Endothelial cell of hepatic sinusoid (primary cell): ENCODE results near the gene CPXM1.
"Not testable (repeated sequence)": the region's sequence is repeated elsewhere in the genome, so short reads cannot be mapped to it uniquely, and the experiment has no call there.

Source experiments
- in situ Hi-C: cut with HindIII; loops from 2 replicates; pipeline ENCODE4 v1.10.0; 2017; ENCODE audit warnings: low sequenced_read_pairs

CPXM1 gene

DNA sequence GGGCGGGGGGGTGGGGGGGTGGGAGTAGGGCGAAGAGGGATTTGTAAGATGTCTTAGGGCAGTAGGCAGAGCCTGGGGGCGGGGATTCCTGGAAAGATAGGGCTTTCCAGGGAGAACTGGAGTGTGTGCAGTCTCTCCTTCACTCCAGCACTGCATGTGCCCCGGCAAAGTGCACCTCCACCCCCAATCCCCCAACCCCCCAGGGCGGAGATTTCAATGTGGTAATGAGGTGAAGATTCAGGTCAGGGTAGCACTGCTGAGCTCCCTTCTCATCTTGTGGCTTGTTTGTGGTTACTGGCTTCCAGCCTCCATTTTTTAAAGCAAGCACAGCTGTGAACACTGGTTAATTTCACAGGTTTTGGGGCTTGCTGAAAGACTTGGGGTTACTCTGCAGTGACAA, 21.6 kb upstream of the CPXM1 start:
- in situ Hi-C loops, result no loop called here

DNA sequence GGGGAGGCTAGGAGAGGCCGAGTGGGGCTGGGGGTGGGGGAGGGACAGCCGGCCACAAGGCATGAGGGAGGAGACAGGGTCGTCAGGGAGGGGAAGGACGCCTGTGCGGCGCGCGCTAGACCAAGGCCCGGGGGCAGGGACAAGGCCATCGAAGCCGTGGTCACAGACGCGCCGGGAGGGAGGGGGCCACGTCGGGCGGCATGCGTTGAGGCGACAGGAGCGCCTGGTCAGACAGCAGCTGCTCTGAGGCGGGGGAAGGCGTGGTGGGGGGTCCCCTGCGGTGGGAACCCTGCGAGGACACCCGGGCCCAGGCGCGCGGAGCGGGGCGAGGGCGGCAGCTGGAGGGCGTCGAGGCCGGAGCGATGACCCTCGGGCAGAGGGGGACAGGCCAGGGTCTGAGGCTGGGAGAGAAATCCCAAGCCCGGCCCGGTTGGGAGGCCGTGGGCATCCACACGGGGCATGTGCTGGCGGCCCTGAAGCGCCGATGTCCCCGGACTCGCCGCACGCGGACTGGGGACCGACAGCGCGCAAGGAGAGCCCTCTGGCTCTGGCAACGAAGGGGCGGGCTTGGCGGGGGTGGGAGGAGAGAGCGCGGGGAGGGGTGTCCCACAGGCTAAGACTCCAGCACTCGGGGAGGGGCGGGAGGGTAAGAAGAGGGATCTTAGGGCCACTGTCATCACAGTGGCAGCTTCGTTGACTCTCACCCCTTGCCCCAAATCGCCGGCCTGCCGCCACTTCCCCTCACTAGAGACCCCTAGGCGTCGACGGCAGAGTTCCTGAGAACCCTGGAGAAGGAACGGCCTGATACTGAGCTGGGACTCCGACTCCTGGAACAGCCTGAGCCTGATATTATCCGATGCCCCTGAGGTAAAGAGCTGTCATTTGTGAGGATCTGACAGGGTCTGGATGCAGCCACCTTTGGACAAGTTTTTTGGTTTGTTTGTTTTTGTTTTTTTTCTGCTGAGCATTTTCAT, 20.8 kb upstream of the CPXM1 start:
- in situ Hi-C loops, result no loop called here

DNA sequence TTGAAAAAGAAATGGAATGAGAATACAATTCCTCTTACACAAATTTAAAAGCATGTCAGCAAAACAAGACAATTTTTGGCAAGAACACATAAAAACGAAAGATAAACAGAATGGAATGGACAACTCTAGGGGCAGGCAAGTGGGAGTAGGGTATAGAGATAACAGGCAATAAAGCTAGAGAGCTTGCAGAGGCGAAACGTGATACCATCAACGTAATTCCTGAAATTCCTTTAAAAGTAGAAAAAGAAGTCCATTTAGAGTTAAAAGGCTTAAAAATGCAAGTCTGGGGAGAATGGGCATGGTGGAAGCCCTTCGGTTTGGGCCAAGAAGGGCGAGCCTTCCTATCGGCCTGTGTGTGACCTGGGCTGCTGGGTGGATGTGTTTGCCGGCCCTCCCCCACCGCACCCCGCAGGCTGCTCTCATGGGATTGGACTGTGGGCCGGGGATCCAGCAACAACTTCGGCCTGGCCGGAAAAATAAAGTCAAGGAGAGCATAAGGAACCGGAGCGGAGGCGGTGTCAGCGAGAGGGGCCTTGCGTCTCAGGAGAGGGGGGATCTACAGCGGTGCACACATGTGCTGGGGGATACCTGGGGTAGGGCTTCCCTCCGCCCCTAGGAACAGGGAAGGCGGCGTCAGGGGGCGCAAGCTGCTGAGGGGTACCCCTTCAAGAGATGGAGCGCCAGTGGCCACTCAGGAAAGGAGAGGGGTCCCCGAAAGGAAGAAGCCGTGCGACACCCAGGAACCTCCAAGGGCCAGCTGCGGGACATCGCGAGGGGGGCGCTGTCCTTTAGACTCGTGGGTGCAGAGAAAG, 19.9 kb upstream of the CPXM1 start:
- in situ Hi-C loops, result no loop called here

DNA sequence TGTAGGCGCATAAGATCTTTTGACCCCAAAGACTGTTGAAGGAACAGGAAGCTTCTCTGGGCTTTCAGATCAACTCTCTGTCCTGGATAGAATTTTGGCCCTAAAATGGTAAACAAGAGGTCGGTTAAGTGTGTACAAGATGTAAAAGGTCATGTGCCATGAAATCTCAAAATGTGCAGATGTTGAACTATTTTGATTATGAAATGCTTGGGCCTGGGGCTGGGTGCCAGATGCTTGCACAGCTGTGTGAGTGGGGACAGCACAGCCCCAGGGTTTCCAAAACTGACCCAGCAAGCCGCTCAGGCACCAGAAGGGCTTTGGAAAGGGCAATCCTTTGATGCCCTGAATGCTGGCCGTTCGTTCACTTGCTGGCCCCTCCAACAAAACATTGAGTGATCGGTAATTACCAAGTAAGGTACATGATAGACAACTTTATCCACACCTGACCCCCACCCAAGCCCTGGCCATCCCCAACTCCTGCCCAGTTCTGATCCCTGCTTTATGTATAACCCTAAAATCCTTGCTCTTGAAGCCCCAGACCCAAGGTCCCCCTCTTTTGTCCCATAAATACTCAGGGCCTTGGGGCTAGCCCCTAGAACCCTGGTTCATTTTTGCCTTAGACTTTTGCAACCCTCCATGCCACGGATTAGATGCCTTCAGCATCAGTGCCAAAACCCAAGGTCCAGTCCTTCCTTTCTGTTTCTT, 17.6 kb upstream of the CPXM1 start:
- in situ Hi-C loops, result no loop called here

DNA sequence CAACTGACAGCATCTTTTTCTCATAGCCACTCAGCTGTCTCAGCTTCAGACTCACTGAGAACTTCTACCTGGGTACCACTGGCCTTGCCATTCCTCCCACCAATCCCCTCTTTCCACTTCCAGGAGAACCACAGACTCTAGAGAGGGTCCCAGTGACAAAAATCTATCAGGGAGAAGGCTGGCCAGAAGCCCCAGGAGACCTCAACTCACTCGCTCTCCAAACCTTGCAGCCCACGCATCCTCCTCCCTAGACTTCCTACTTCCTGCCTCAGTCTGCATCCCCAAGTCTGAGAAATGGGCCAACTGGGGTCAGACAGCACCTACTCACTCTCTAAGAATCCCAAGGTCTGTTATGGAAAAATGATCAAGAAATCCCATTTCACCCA, 16.9 kb upstream of the CPXM1 start:
- in situ Hi-C loops, result no loop called here

DNA sequence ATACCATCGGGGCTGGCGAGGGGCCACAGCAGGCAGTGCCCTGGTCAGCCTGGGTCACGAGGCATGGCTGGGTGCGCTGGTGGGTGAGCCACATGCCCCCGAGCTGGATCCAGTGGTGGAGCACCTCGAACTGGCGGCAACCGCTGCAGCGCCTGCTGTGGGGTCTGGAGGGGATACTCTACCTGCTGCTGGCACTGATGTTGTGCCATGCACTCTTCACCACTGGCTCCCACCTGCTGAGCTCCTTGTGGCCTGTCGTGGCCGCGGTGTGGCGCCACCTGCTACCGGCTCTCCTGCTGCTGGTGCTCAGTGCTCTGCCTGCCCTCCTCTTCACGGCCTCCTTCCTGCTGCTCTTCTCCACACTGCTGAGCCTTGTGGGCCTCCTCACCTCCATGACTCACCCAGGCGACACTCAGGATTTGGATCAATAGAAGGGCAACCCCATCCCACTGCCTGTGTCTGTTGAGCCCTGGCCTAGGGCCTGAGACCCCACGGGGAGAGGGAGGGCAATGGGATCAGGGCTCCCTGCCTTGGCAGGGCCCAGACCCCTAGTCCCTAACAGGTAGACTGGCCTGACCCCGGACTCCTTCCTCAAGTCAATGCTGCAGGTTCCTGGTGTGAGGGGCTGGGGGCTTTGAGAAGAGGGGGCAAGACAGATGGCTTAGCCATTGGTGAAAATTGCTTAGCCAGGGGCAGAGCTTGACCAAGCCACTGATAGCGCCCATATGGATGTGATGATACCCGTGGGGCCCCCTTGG, 16.3 kb upstream of the CPXM1 start:
- in situ Hi-C loops, result no loop called here

DNA sequence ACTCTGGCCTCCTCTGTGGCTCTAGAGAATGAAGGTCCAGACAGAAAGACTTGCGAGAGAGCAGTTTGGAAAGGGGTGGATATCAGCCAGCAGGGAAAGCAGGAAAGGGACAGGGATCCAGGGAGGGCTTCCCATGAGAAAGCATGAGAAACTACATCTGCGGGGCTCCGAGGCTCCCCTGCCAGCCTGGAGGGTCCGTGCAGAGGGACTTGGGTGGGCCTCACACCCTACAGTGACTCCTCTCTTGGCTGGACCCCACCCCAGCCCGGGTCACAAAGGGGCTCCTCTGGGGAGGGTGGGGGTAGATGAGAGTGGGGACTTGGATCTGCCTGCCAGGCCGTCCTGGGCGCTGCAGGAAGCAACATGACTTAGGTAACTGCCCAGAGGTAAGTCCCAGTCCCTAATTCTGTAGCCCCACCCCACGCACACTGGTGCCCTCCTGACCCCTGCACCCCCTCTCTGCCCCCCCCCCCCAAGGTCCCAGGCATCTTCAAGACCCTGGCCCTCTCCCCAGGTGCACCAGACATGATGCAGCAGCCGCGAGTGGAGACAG, 15.7 kb upstream of the CPXM1 start, which contains the start of gene TMEM239:
TMEM239 (plus strand) TSS at position 335 of the 553 bp plus-strand sequence; CDS start at position 526, 191 bp downstream.
- in situ Hi-C loops, result no loop called here

DNA sequence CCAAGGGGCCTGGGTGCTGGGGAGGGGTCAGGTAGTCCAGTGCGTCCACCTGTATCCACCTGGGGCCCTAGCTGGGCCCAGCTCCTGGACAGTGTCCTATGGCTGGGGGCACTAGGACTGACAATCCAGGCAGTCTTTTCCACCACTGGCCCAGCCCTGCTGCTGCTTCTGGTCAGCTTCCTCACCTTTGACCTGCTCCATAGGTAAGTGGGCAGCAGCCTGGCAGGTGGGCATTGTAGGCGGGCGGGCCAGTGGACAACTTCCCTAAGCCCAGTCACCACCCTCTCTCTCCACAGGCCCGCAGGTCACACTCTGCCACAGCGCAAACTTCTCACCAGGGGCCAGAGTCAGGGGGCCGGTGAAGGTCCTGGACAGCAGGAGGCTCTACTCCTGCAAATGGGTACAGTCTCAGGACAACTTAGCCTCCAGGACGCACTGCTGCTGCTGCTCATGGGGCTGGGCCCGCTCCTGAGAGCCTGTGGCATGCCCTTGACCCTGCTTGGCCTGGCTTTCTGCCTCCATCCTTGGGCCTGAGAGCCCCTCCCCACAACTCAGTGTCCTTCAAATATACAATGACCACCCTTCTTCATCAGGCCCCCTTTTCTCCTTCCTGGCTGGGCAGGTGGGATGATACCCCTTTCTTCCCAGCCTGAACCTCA, 14.9 kb upstream of the CPXM1 start:
- in situ Hi-C loops, result no loop called here

DNA sequence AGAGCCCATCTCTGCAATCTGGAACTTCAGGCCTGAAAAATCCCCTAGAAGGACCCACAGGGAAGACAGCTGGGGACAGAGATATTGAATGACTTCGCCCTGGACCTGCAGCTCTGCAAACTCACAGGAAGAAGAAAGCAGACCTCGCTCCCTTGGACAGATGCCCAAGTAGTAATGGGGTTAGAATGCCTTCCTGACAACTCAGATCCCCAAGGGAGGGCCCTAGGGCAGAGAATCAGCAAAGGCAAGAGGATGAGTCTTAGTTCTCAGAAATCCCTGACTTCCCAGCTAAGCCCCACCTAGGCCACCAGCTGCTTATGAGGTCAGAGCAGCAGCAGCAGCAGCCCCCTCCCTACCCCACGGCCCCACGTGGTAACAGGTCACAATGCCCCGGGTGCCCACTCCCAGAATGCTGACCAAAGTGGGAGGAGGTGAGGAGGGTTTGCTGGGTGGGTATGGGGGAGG, 14.2 kb upstream of the CPXM1 start, which contains the start of gene C20orf141:
C20orf141 (plus strand) TSS at position 401 of the 465 bp plus-strand sequence. CDS start 198 bp downstream, outside the sequence.
- in situ Hi-C loops, result no loop called here

DNA sequence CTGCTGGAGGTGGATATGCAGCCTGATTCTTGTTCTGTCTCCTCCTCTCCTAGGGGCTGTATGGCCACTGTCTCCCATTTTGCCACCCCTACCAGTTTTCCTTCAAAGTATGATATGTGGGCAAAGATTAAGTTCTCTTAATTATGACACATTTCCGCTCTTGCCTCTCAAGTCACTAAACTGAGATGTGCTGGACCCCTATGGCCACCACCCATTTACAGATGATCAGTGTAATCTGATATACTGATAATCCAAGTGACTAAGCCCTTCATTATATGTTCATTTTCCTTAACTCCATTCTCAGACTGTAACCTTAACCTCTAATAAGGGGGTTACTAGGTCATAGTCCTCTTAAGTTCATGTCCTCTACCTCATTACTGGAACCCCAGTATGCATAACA, 13.6 kb upstream of the CPXM1 start:
- in situ Hi-C loops, result no loop called here

DNA sequence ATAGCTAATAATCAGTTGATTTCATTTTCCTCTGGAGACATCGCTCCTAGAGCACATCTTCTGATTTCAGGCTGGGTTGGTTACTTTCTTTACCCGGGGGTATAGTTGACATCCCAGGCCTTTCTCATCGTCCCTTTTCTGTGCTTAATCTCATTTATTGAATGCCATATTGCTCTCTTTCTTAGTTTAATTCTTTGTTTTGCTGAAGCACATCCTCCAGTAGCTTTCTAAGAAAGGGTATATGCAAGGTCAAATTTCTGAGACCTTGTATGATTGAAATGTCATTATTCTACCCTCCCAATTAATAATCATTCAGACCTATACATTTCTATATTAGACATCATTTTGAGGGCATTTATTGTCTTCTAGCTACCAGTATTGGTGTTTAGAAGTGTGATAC, 11.8 kb upstream of the CPXM1 start:
- in situ Hi-C loops, result no loop called here

DNA sequence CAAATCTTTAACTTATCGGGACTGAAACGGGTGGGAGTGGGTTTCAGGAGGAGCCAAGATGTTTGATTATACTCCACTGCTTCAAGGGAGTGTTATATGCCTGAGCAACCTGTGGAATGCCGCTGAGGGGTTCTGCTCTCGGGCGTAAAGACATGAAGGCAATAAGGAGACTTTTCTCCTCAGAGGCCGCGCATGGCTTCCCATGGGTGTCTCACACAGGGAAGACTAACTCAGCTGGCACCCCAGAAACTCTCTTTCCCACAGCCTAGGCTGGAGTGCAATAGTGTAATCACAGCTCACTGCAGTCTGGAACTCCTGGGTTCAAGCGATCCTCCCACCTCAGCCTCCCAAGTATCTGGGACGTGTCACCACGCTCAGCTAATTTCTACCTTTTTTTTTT, 9.3 kb upstream of the CPXM1 start:
- in situ Hi-C loops, result no loop called here

DNA sequence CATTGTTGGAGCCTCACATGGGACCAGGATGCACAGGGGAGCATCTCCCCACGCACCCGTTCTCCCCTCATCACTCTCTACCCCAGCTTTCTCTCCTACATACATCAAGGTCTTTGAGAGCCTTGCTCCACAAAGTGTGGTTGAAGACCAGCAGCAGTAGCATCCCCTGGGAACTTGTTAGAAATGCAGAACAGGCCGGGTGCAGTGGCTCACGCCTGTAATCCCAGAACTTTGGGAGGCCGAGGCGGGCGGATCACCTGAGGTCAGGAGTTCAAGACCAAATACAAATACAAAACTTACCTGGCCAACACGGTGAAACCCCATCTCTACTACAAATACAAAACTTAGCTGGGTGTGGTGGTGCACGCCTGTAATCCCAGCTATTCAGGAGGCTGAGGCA, 7.5 kb upstream of the CPXM1 start:
- in situ Hi-C loops, result not testable (repeated sequence)

DNA sequence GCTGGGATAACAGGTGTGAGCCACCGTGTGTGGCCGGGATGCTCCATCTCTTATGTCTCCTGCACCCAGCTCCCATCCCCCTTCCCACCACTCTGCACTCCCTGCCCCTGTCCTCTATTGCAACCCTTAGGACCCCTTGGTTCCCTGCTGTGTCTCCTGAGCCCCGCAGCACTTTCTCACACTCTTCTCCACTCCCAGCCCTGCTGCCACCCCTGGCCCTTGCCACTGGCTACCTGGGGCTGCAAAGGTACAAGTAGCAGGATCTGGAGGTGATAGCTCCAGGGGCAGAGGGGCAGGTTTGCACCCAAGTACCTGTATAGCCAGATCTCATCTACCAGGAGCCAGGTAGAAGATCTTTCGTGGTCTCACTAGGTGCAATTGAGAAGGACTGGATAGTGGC, 6.6 kb upstream of the CPXM1 start:
- in situ Hi-C loops, result no loop called here

DNA sequence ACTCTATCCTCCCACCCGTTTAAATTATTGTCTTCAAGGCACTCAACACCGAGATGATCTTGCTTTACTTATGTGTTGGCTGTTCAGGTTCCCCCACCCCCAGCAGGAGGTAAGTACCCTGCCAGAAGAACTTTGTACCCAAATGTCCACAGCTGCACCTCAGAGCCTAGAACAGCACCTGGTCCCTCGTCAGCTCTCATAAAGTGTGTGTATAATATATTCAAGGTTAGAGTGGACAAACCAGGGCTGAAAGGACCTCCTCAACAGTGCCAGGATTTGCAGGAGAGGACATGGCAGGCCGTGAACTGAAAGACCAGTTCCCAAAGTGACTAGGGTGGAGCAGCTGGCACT, 5.9 kb upstream of the CPXM1 start:
- in situ Hi-C loops, result no loop called here

DNA sequence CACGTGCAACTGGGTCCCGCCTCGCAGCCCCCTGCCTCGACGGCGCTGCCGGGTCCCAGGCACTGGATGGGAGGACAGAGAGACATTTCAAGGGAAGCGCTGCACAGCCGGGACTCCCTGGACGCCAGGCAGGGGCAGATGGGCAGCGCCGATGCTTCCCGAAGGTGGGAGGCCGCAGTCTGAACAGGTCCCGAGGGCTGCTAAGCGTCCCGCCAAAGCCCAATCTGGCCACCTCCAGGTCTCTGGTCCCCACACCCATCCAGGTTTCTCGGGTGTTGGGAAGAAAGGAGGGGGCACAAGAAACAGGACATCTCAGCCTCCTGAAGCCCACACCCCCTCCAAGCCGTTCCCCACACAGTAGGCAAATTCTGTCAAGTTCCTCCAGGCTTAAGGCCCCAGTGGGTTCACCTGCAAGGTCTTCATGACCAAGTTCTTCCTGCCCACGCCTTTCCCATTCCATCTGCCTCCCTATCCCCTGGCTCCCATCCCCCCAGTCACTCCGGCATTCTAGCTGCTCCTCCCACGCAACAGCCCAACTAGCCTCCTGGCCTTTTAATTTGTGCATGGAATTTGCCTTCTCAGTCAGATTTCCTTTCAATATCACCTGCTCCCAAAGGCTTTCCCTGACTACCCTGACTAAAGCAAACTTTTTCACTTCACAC, 5.4 kb upstream of the CPXM1 start:
- in situ Hi-C loops, result no loop called here

DNA sequence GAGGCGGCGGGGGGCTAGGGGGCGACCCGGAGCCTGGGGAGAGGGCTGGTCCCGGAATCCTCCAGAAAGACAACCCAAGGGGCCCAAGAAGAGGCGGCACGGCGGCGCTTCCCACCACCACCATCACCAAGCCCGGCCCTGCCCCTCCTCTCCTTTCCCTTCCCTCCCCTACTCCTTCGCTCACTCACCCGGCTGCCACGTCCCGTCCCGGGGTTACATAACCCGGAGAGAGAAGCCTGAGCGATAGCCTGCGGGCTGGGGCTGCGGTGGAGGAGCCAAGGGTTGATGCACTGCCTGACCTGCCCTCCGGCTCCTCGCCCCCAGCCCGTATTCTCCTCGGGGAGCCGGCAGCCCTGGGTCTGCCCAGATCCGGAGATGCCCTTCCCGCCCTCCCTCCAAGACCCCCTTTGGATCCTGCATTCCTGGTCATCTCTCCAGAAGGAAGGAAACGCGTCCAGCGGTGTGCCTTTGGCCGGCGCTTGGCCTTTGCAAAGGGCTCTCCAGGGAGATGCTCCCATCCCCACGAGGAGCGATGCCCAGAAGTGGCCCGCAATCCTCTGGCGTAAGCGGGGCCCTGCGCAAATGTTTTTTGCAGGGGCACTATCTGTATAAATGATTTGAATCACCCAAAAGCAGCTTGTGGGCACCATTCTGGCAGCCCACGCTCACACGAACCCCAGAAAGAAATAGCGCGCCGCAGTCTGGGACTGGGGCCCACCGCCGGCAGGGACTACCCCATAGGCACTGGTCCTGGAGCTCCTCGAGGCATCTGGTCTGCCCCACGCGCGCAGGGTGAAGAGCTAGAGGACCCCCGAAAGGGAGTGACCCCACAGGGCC, 4.6 kb upstream of the CPXM1 start:
- in situ Hi-C loops, result no loop called here
